Adipocyte (in vitro differentiated cells): Measurements from ENCODE around the gene MLLT3.
A peak's percentile ranks its signal among the peaks of the same experiment; 100 is the strongest.

Source experiments
- DNase-seq: peaks from one replicate; pipeline ENCODE4 v3.0.0-alpha.2; 2015; ENCODE audit warnings: low read depth
- H3K27me3 ChIP-seq: replicated peaks from 2 replicates; pipeline ENCODE4 v1.7.0; 2013; ENCODE audit warnings: mild to moderate bottlenecking, low read length, moderate library complexity; ENCODE audit not compliant: control insufficient read depth, insufficient read depth
- H3K36me3 ChIP-seq: 2 replicates; pipeline ENCODE4 v1.7.0; 2013; ENCODE audit warnings: low read length, mild to moderate bottlenecking, moderate library complexity; ENCODE audit not compliant: control insufficient read depth, insufficient read depth, severe bottlenecking
- H3K4me1 ChIP-seq: 2 replicates; pipeline ENCODE4 v1.7.0; 2013; ENCODE audit warnings: mild to moderate bottlenecking, low read length, moderate library complexity; ENCODE audit not compliant: control insufficient read depth, insufficient read depth
- H3K4me3 ChIP-seq: 2 replicates; pipeline ENCODE4 v1.7.0; 2013; ENCODE audit warnings: mild to moderate bottlenecking, low read length, moderate library complexity
- H3K9ac ChIP-seq: 2 replicates; pipeline ENCODE4 v1.7.0; 2013; ENCODE audit warnings: mild to moderate bottlenecking, low read length, moderate library complexity
- H3K9me3 ChIP-seq: 2 replicates; pipeline ENCODE4 v1.7.0; 2013; ENCODE audit warnings: mild to moderate bottlenecking, low read length, moderate library complexity; ENCODE audit not compliant: control insufficient read depth

MLLT3 gene

DNA sequence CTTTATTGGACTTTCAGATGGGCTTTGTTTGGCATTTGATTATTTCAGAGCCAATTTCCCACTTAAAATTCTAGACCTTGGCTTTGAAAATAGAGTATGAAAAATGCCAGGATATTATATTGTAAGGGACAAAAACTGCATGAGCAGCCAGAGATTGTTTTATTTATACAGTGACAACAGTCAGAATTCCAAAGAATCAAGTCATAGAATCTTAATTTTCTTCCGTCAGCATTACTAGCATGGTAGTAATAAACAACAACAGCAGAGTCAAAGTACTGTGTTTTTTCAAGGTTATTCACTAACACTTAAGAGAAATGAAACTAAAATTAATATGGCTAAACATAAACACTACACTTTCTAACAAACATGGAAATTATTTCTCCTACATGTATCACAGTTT, 52.2 kb downstream of the MLLT3 start:
- Histone ChIP-seq H3K4me1 (peaks cover 33% of the 10 kb centered on the region), H3K36me3 (no peaks in the 10 kb centered on the region), H3K9me3 (no peaks in the 10 kb centered on the region), H3K27me3 (no peaks in the 10 kb centered on the region), H3K4me3 (peak overlapping the region; percentile 25), H3K9ac (peak overlapping the region; percentile 20)
- DNase-seq, result peak; percentile 68

DNA sequence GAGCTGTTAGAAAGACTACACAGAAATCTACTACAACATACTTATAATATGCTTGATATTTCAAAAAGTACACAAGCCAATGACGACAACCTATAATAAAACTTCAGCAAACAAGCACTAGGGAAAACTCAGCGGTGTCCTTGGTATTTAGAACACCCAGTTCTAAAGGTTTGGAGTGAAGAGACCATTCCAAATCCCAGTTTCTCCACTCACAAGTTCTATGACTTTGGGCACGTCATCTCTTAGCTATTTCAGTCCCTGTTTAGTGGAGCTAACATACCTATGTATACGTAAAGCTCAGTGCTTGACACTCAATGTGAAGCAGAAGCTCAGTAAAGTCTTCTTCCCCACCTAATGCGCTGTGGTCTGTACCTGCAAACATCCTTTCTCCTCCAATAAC, 52.8 kb downstream of the MLLT3 start:
- peaks cover 33% of the 10 kb centered on the region for H3K4me1 ChIP-seq
- no peaks in the 10 kb centered on the region for H3K27me3 ChIP-seq
- no peaks in the 10 kb centered on the region for H3K9me3 ChIP-seq
- peak; percentile 28 for DNase-seq
- no peaks in the 10 kb centered on the region for H3K36me3 ChIP-seq
- H3K9ac ChIP-seq, result no peak overlapping the region
- peak overlapping the region; percentile 25 for H3K4me3 ChIP-seq

DNA sequence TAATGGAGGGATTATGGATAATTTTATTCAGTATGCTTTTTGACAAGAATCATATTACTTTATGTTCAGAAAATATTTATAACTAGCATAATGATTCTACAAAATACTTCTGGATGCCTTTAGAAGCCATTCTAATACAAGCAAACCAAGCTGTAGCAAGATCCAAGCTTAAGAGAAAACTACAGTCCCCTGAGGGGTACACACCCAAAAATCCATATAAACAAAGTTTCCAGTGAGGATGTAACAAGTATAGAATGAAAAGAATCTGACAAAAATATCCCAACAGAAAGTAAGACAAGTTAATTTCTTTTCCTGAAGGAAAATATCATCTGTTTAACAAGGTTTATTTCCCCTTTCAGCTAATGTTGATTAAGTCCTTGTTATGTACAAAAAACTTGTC, 53.9 kb downstream of the MLLT3 start:
- H3K4me3 ChIP-seq, result peak overlapping the region; percentile 14
- DNase-seq, result peak; percentile 54
- no peaks in the 10 kb centered on the region for H3K36me3 ChIP-seq
- H3K27me3 ChIP-seq, result no peaks in the 10 kb centered on the region
- peaks cover 36% of the 10 kb centered on the region for H3K4me1 ChIP-seq
- no peaks in the 10 kb centered on the region for H3K9me3 ChIP-seq
- H3K9ac ChIP-seq, result no peak overlapping the region

- Histone ChIP-seq H3K9me3 (no peaks in the 10 kb centered on the region), H3K27me3 (no peaks in the 10 kb centered on the region), H3K9ac (no peak overlapping the region), H3K4me3 (no peak overlapping the region), H3K36me3 (no peaks in the 10 kb centered on the region), H3K4me1 (peaks cover 36% of the 10 kb centered on the region)
- DNase-seq, result no peak
Measured at GRCh38 chr9:20566401-20566800, 55.9 kb downstream of the MLLT3 start.

- no peaks in the 10 kb centered on the region for H3K36me3 ChIP-seq
- H3K27me3 ChIP-seq, result no peaks in the 10 kb centered on the region
- no peaks in the 10 kb centered on the region for H3K9me3 ChIP-seq
- H3K4me3 ChIP-seq, result no peak overlapping the region
- H3K4me1 ChIP-seq, result peaks cover 26% of the 10 kb centered on the region
- H3K9ac ChIP-seq, result no peak overlapping the region
- DNase-seq, result no peak
Measured at GRCh38 chr9:20564650-20565049, 57.6 kb downstream of the MLLT3 start.

DNA sequence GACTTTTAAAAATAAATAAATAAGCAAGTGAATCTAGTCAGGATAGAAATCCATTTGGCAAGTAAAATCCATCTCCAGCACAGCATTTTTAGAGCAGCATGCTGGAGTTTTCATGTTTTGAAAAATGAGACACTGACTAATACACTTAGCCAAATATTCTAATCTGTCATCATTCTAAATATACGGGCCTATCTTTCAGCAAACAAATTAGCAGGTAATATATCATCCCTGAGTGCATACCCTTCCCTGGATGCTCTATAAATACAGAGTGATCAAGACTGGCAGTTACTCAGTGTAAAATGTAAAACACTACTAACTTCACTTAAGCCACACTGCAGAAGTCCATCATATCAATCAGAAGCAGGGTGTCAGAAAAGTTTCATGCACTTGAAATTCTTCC, 58.4 kb downstream of the MLLT3 start:
- H3K36me3 ChIP-seq, result no peaks in the 10 kb centered on the region
- H3K4me3 ChIP-seq, result no peak overlapping the region
- no peak for DNase-seq
- H3K9ac ChIP-seq, result no peak overlapping the region
- H3K9me3 ChIP-seq, result no peaks in the 10 kb centered on the region
- no peaks in the 10 kb centered on the region for H3K27me3 ChIP-seq
- peaks cover 19% of the 10 kb centered on the region for H3K4me1 ChIP-seq

DNA sequence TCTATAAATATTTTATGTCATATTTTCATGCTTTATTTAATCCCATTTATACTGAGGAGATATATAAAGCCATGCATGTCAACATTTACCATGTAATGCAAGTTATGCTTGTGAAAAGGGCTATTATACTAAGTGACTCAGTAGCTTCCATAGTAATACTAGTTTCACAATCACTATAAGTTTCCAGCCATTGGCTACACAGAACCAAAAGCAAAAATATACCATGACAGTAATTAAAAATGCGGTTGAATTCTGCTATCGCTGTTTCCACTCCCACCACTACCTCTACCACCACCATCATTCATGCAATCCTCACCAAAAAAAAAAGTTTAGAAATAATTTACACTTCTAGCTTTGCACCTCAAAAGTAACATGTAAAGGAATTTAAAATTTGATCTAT, 60.2 kb downstream of the MLLT3 start:
- peak; percentile 19 for DNase-seq
- Histone ChIP-seq H3K4me3 (no peak overlapping the region), H3K9ac (no peak overlapping the region)

DNA sequence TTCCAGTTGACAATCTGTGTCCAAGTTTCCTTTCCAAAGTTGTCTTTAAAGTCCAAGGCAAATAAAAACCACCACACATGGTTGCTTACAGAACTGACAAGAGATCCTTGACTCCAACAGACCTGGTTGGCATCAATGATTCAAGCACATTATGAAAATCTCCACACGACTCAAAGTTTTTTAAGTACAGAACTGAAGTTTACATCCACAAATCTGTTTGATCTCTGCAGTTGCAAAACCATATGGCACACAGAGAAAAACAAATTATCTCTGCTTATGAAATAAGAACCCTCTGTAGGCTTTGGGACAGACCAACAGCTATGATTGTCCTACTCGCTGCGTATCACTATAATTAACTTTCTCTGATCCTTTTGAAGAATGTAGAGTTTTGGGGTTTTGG, 60.8 kb downstream of the MLLT3 start:
- Histone ChIP-seq H3K4me1 (peaks cover 16% of the 10 kb centered on the region), H3K9me3 (no peaks in the 10 kb centered on the region), H3K4me3 (no peak overlapping the region), H3K9ac (no peak overlapping the region), H3K27me3 (no peaks in the 10 kb centered on the region), H3K36me3 (no peaks in the 10 kb centered on the region)
- peak; percentile 45 for DNase-seq

More for the DNA sequence above, 60.2 kb downstream of the MLLT3 start:
- Histone ChIP-seq H3K9me3 (no peaks in the 10 kb centered on the region), H3K4me1 (peaks cover 16% of the 10 kb centered on the region), H3K27me3 (no peaks in the 10 kb centered on the region), H3K36me3 (no peaks in the 10 kb centered on the region)

DNA sequence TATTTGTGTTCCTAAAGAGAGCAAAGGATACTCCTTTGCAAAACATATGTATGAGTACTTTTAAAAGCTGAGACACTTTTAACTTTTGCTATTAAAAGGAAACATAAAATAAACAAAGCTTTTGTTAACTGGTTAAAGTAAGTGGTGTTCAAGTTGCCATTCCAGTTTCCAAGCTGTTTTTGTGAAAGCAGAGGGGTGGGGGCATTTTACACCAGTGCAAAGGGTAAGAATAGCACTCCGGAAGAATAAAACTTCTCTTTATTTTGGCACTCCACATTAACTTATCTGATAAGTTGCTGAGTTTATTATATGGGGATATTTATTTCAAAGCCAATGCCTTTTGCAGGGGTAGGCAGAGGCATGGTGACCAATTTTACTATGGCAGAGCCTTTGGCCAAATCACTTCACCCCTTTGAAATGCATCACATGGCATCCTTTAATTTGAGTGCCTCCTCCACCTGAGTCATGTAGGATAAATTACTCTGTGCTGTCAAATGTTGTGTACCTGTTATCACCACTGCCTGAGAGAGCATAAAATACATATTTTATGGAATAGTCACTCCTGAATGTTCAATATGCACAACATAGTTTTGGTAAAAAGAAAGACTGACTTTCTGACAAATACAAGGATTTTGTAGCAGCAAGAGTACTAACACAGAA, 62.9 kb downstream of the MLLT3 start:
- Histone ChIP-seq H3K4me1 (peaks cover 16% of the 10 kb centered on the region), H3K9ac (no peak overlapping the region), H3K27me3 (no peaks in the 10 kb centered on the region), H3K36me3 (no peaks in the 10 kb centered on the region), H3K4me3 (no peak overlapping the region), H3K9me3 (no peaks in the 10 kb centered on the region)
- DNase-seq, result no peak

DNA sequence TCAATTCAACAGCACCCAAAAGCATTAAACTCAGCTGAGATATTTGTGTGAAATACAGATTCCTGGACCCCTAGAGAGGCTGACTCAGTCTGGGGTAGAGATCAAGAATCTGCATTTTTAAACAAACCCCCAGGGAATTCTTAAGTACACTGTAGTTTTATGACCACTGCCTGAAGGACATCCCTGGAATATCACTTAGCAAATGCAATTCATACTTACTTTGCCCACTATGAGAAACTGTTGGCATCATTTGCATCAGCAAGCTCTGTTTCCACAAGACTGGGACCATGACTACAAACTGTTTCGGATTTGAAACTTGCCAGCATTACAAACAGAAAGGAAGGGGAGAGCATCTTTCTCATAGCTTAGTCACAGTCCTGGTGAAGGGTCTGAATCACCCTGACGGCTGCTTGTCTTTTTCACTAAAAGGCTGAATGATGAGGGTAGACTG, 63.7 kb downstream of the MLLT3 start:
- H3K4me3 ChIP-seq, result peak overlapping the region; percentile 2
- H3K27me3 ChIP-seq, result no peaks in the 10 kb centered on the region
- no peaks in the 10 kb centered on the region for H3K36me3 ChIP-seq
- peaks cover 16% of the 10 kb centered on the region for H3K4me1 ChIP-seq
- peak; percentile 76 for DNase-seq
- H3K9me3 ChIP-seq, result no peaks in the 10 kb centered on the region
- no peak overlapping the region for H3K9ac ChIP-seq

GRCh38 chr9:20557890-20558565, 64.3 kb downstream of the MLLT3 start:
- Histone ChIP-seq H3K9me3 (no peaks in the 10 kb centered on the region), H3K4me3 (peak overlapping the region; percentile 2), H3K9ac (no peak overlapping the region), H3K36me3 (no peaks in the 10 kb centered on the region), H3K4me1 (peaks cover 21% of the 10 kb centered on the region), H3K27me3 (no peaks in the 10 kb centered on the region)
- no peak for DNase-seq
